ENCODE measurements around the gene NR3C1.

DNA sequence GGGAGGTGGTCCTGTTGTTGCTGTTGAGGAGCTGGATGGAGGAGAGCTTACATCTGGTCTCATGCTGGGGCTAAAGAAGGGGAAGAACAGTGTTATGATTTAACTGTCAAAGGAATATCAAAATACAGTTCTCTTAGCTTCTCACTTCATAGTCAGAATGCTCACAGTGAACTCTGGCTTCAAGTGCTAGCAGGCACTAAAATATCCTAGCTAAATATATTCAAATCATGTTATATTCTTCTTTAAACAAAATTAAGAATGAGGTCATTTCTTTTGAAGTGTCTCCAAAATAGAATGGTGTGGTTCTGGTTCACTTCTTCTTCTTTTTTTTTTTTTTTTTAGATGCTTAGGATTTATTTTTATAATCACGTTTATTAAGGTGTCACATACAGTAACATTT is 89.4 kb downstream of the NR3C1 start:
- TF ChIP-seq, protein P1, sequence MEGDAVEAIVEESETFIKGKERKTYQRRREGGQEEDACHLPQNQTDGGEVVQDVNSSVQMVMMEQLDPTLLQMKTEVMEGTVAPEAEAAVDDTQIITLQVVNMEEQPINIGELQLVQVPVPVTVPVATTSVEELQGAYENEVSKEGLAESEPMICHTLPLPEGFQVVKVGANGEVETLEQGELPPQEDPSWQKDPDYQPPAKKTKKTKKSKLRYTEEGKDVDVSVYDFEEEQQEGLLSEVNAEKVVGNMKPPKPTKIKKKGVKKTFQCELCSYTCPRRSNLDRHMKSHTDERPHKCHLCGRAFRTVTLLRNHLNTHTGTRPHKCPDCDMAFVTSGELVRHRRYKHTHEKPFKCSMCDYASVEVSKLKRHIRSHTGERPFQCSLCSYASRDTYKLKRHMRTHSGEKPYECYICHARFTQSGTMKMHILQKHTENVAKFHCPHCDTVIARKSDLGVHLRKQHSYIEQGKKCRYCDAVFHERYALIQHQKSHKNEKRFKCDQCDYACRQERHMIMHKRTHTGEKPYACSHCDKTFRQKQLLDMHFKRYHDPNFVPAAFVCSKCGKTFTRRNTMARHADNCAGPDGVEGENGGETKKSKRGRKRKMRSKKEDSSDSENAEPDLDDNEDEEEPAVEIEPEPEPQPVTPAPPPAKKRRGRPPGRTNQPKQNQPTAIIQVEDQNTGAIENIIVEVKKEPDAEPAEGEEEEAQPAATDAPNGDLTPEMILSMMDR (IDR thresholded peaks at IDR 0.05): no peak
- no peak for TF ChIP-seq POLR2A (IDR thresholded peaks at IDR 0.05)

All from uterus (tissue), 2 donors.